Astrocyte (in vitro differentiated cells and primary cell): ENCODE measurements around the gene CDK14.

Experiments used
- CTCF ChIP-seq: IDR thresholded peaks from 2 replicates; pipeline ENCODE4 v1.5.1; 2011; ENCODE audit warnings: low read depth, mild to moderate bottlenecking, inconsistent platforms, low read length, moderate library complexity; ENCODE audit not compliant: insufficient read depth
- EZH2 ChIP-seq: IDR thresholded peaks from 2 replicates; pipeline ENCODE4 v1.6.1; 2012; ENCODE audit warnings: mild to moderate bottlenecking, low read length, inconsistent platforms; ENCODE audit not compliant: insufficient read depth

- TF ChIP-seq CTCF: no peak
- TF ChIP-seq EZH2: no peak
Observed at GRCh38 chr7:90611115-90611514, 15.0 kb downstream of the CDK14 start.
